RWPE1 (cell line): ENCODE measurements around the gene RIMBP2.

Experiments used
- CTCF ChIA-PET: fragments of 350-600 bp; sonication (Branson Sonifier 250); formaldehyde crosslinking; extraction: SDS; loops from one replicate; lab custom pipeline; 2021; lab: Yijun Ruan, JAX
- POLR2A ChIA-PET: fragments of 400-600 bp; formaldehyde crosslinking; extraction: SDS; loops from one replicate; lab custom pipeline; 2020; ENCODE audit warnings: antibody characterized with exemption; ENCODE audit not compliant: low non-redundant PET; lab: Yijun Ruan, JAX
- DNase-seq: peaks from one replicate; pipeline ENCODE4 v3.0.0; 2012; ENCODE audit warnings: low spot score
- H3K27ac ChIP-seq: fragments of 450-650 bp; 2 replicates; pipeline ENCODE4 v1.5.1; 2017
- CTCF ChIP-seq: fragments of 450-650 bp; conservative IDR thresholded peaks from 2 replicates; pipeline ENCODE4 v1.5.1; 2017; ENCODE audit warnings: low read depth, mild to moderate bottlenecking

RIMBP2 gene

GRCh38 chr12:130468700-130469245 lies 247.3 kb downstream of the RIMBP2 start:
- CTCF ChIA-PET = no interaction called here
- no peak for TF ChIP-seq CTCF
- POLR2A ChIA-PET = no interaction called here
- no peak for DNase-seq
- no peak overlapping the region for H3K27ac ChIP-seq

GRCh38 chr12:130468186-130468585 lies 247.9 kb downstream of the RIMBP2 start:
- ChIA-PET POLR2A (no interaction called here), CTCF (no interaction called here)
- no peak overlapping the region for H3K27ac ChIP-seq
- no peak for DNase-seq
- no peak for TF ChIP-seq CTCF

- H3K27ac ChIP-seq = no peak overlapping the region
- ChIA-PET POLR2A (interaction anchor here (0.6 kb wide), 1 partner anchor 30 kb away, joined by 3 read pairs; no protein-coding TSS in a partner anchor), CTCF (interaction anchor here (0.6 kb wide), 1 partner anchor 681 kb away, joined by 3 read pairs; no protein-coding TSS in a partner anchor)
These were observed 250.5 kb downstream of the RIMBP2 start for GRCh38 chr12:130465626-130466025.

GRCh38 chr12:130465046-130465445 lies 251.1 kb downstream of the RIMBP2 start:
- H3K27ac ChIP-seq = no peak overlapping the region
- POLR2A ChIA-PET = no interaction called here
- CTCF ChIA-PET = no interaction called here
- DNase-seq = no peak
- TF ChIP-seq CTCF = no peak

More at GRCh38 chr12:130465626-130466025, 250.5 kb downstream of the RIMBP2 start:
- DNase-seq = no peak
- no peak for TF ChIP-seq CTCF

- H3K27ac ChIP-seq = no peak overlapping the region
- CTCF ChIA-PET = no interaction called here
- TF ChIP-seq CTCF = no peak
- no peak for DNase-seq
- POLR2A ChIA-PET = no interaction called here
These were observed 252.1 kb downstream of the RIMBP2 start for GRCh38 chr12:130463818-130464670.

- CTCF ChIA-PET = no interaction called here
- POLR2A ChIA-PET = no interaction called here
- H3K27ac ChIP-seq = no peak overlapping the region
- no peak for TF ChIP-seq CTCF
- no peak for DNase-seq
These were observed 252.8 kb downstream of the RIMBP2 start for GRCh38 chr12:130463275-130463658.
